GM12878 (cell line): ENCODE results near the gene QSOX1. TPM values are rescaled to one million over a fixed set of nuclear protein-coding genes. Genes with fewer than 3 reads are reported as not detected.

Experiments used
- ATAC-seq: fragments of 200-7000 bp; cut with Tn5 transposase; 3 replicates; pipeline ENCODE4 v1.9.1; 2020; ENCODE audit warnings: mild to moderate bottlenecking, moderate library complexity
- BruUV-seq: library from RNA; stranded (reverse); fragments of 400-500 nt; replicated peaks from 2 replicates; lab custom pipeline; 2021; lab: Mats Ljungman, UMichigan
- CTCF ChIA-PET: fragments of 300-600 bp; sonication (Branson Sonifier 250); formaldehyde crosslinking; extraction: SDS; loops from one replicate; lab custom pipeline; 2021; ENCODE audit warnings: inconsistent platforms; lab: Yijun Ruan, JAX
- POLR2A ChIA-PET: fragments of 350-600 bp; formaldehyde crosslinking; extraction: SDS; loops from one replicate; lab custom pipeline; 2021; ENCODE audit warnings: inconsistent platforms; lab: Charles Lee
- RAD21 ChIA-PET: fragments of 300-600 bp; sonication (Branson Sonifier 250); formaldehyde crosslinking; loops from one replicate; lab custom pipeline; 2023; ENCODE audit warnings: antibody characterized with exemption; ENCODE audit not compliant: unreplicated experiment; lab: Charles Lee
- SMC1A ChIA-PET: fragments of 300-600 bp; sonication (Branson Sonifier 250); formaldehyde crosslinking; loops from one replicate; lab custom pipeline; 2023; ENCODE audit not compliant: unreplicated experiment, uncharacterized antibody; lab: Charles Lee
- DNase-seq: peaks from one replicate; pipeline ENCODE4 v3.0.0-alpha.2; 2011; ENCODE audit warnings: low read depth, low spot score
- FAIRE-seq: peaks from 3 replicates; lab custom pipeline; 2011; peaks lifted over from hg19 to GRCh38; lab: Jason Lieb, UNC
- H2AFZ ChIP-seq: 2 replicates; pipeline ENCODE4 v1.6.0; 2011; ENCODE audit warnings: low read depth, low read length, control low read depth; ENCODE audit not compliant: control insufficient read depth
- H3K27ac ChIP-seq: 2 replicates; pipeline ENCODE4 v1.5.1; 2011; ENCODE audit warnings: control low read depth; ENCODE audit not compliant: control insufficient read depth, insufficient read depth
- H3K27me3 ChIP-seq, 2 experiments: replicated peaks in 1 of 2; 2 replicates each; pipeline versions ENCODE4 v1.6.0 to v1.6.1; 2011; ENCODE audit warnings: low read length in 1 of 2; ENCODE audit not compliant: control insufficient read depth in 2 of 2, insufficient read depth in 2 of 2
- H3K36me3 ChIP-seq, 2 experiments: 2 replicates each; pipeline ENCODE4 v1.5.1; 2011; ENCODE audit warnings: low read length in 1 of 2; ENCODE audit not compliant: control insufficient read depth in 2 of 2, insufficient read depth in 2 of 2
- H3K4me1 ChIP-seq: 2 replicates; pipeline ENCODE4 v1.6.1; 2011; ENCODE audit warnings: mild to moderate bottlenecking, low read length, moderate library complexity, mixed read lengths; ENCODE audit not compliant: control insufficient read depth, insufficient read depth
- H3K4me2 ChIP-seq: 2 replicates; pipeline ENCODE4 v1.6.0; 2011; ENCODE audit warnings: control low read depth; ENCODE audit not compliant: control insufficient read depth, insufficient read depth
- H3K4me3 ChIP-seq: fragments of 200-600 bp; sonication (generic); 2 replicates; pipeline ENCODE4 v1.5.1; 2016
- H3K79me2 ChIP-seq: 2 replicates; pipeline ENCODE4 v1.6.0; 2011; ENCODE audit warnings: low read length; ENCODE audit not compliant: control insufficient read depth, insufficient read depth
- H3K9ac ChIP-seq: 2 replicates; pipeline ENCODE4 v1.8.0; 2011; ENCODE audit warnings: low read length, control low read depth, mixed read lengths; ENCODE audit not compliant: control insufficient read depth, insufficient read depth
- H3K9me3 ChIP-seq: replicated peaks from 3 replicates; pipeline ENCODE4 v1.5.1; 2011; ENCODE audit warnings: mild to moderate bottlenecking, low read length; ENCODE audit not compliant: control insufficient read depth, insufficient read depth
- H4K20me1 ChIP-seq: 2 replicates; pipeline ENCODE4 v1.6.0; 2011; ENCODE audit not compliant: control insufficient read depth, insufficient read depth
- CHD4 ChIP-seq: fragments of 200-600 bp; sonication (generic); IDR thresholded peaks from 2 replicates; pipeline ENCODE4 v1.6.1; 2016; ENCODE audit warnings: mild to moderate bottlenecking
- ESRRA ChIP-seq: IDR thresholded peaks from 2 replicates; pipeline ENCODE4 v1.6.1; 2012; ENCODE audit warnings: mild to moderate bottlenecking, low read length, improper control_type of control experiment
- EZH2 ChIP-seq: IDR thresholded peaks from 2 replicates; pipeline ENCODE4 v1.6.1; 2012; ENCODE audit warnings: low read depth, mild to moderate bottlenecking, control low read depth, inconsistent platforms, low read length, borderline replicate concordance; ENCODE audit not compliant: control insufficient read depth
- PAX8 ChIP-seq: fragments of 450-650 bp; IDR thresholded peaks from 2 replicates; pipeline ENCODE4 v1.6.1; 2017; ENCODE audit warnings: mild to moderate bottlenecking, moderate library complexity
- SREBF1 ChIP-seq: IDR thresholded peaks from 2 replicates; pipeline ENCODE4 v1.6.1; 2012; ENCODE audit warnings: mild to moderate bottlenecking, low read length
- SREBF2 ChIP-seq: IDR thresholded peaks from 2 replicates; pipeline ENCODE4 v1.6.1; 2012; ENCODE audit warnings: mild to moderate bottlenecking, low read length
- WGBS: methylation state at CpG from one replicate; pipeline ENCODE4 v1.1.6; 2016; ENCODE audit warnings: low lambda C conversion rate; ENCODE audit not compliant: insufficient replicate concordance, insufficient coverage; ENCODE audit errors: missing lambda C conversion rate; 5-methylcytosine and 5-hydroxymethylcytosine counted together
- in situ Hi-C: fragments of 300-500 bp; cut with MboI; formaldehyde crosslinking; loops from 9 replicates; pipeline ENCODE4 v1.14.3; 2018; ENCODE audit warnings: mixed read lengths
- intact Hi-C: fragments of 100-400 bp; cut with micrococcal nuclease; formaldehyde crosslinking; loops from one replicate; pipeline ENCODE4 v1.14.2; 2022; ENCODE audit not compliant: unreplicated experiment
- polyA plus RNA-seq, 11 experiments: library from polyadenylated mRNA; depleted of rRNA in 4 of 11; unstranded in 6 of 11; stranded (reverse) in 5 of 11; fragments of >200 nt; fragmentation: Nextera tagmentation in 4 of 11; fragmentation: Illumina TruSeq in 1 of 11; extraction: Ambion mirVana in 4 of 11; extraction: Trizol in 1 of 11; gene quantifications; 1 replicate in 1 of 11; 2 replicates in 10 of 11; pipeline versions ENCODE4 v1.2.1 to v1.2.3, GENCODE V29; 2011 to 2016; ENCODE audit warnings: inconsistent platforms in 2 of 11, missing spikeins in 2 of 11, low read depth in 1 of 11
- total RNA-seq, 4 experiments: library from RNA; depleted of rRNA in 3 of 4; stranded (reverse); fragments of >200 nt in 3 of 4; fragmentation: Illumina TruSeq in 1 of 4; extraction: Trizol in 1 of 4; gene quantifications; 2 replicates each; pipeline versions ENCODE4 v1.2.1 to v1.2.3, GENCODE V29; 2013 to 2021
- TF ChIP-seq, protein P1 (sequence below): fragments of 450-650 bp; conservative IDR thresholded peaks from 2 replicates; pipeline ENCODE4 v1.6.1; 2017; ENCODE audit warnings: mild to moderate bottlenecking, moderate library complexity

QSOX1 gene
- total and polyA plus RNA-seq, 10 of the 15 experiments (the other 5 are each of a cell fraction or from before 2014, with no cell fraction given) = 1.8 to 31.3 (median 11.2) TPM

- Histone ChIP-seq H3K79me2 (no peaks in the 10 kb centered on the region), H3K4me3 (no peak overlapping the region), H3K9ac (no peak overlapping the region), H3K4me1 (no peaks in the 10 kb centered on the region), H3K27ac (no peak overlapping the region), H3K9me3 (no peaks in the 10 kb centered on the region), H4K20me1 (no peaks in the 10 kb centered on the region), H3K36me3 (peaks cover 0 to 12% of the 10 kb centered on the region in 2 experiments; a peak in 3 of 4 replicates), H2AFZ (no peak overlapping the region), H3K27me3 (no peaks in the 10 kb centered on the region), H3K4me2 (no peak overlapping the region)
- intact Hi-C loops = no loop called here
- DNase-seq = no peak
- no peak for ATAC-seq
- in situ Hi-C loops = no loop called here
- ChIA-PET SMC1A (no interaction called here), CTCF (no interaction called here), POLR2A (no interaction called here), RAD21 (no interaction called here)
- no peak for TF ChIP-seq PAX8
- 81% methylated on average over 18 of the region's 19 CpGs for WGBS
- no TSS peak for BruUV-seq
- no peak for FAIRE-seq
Observed at GRCh38 chr1:180194546-180195207, 40.0 kb downstream of the QSOX1 start.

DNA sequence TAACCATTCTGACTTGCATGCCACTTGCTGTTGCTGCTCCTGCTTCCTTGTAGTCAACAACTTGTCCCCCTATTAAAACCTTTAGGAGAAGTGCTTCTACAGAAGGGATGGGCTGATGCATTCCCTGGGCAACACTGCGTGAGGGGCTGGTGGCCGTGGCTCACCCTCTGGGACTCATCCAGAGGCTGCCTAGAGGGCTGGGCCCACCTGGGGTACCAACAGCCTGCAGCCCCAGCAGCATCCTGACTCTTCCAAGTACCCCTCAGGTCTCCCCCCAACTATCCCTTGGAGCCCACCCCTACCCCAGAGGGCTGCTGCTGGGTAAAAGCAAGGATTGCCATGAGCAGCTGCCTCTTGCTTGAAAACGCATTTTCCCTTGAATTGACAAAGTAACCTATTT is 40.7 kb downstream of the QSOX1 start:
- H3K36me3 ChIP-seq = peaks cover 0 to 9% of the 10 kb centered on the region in 2 experiments; a peak in 3 of 4 replicates
- no peak for ATAC-seq
- H3K9me3 ChIP-seq = no peaks in the 10 kb centered on the region
- WGBS = 58% methylated on average over 3 of the region's 3 CpGs
- H3K4me1 ChIP-seq = no peaks in the 10 kb centered on the region
- in situ Hi-C loops (no loop called here), intact Hi-C loops (no loop called here)
- ChIA-PET RAD21 (no interaction called here), CTCF (no interaction called here), POLR2A (no interaction called here), SMC1A (no interaction called here)
- H2AFZ ChIP-seq = no peak overlapping the region
- H3K79me2 ChIP-seq = no peaks in the 10 kb centered on the region
- no peak for DNase-seq
- TF ChIP-seq CHD4 (no peak), ESRRA (no peak), EZH2 (no peak), SREBF2 (no peak), SREBF1 (no peak)
- TF ChIP-seq, protein P1, sequence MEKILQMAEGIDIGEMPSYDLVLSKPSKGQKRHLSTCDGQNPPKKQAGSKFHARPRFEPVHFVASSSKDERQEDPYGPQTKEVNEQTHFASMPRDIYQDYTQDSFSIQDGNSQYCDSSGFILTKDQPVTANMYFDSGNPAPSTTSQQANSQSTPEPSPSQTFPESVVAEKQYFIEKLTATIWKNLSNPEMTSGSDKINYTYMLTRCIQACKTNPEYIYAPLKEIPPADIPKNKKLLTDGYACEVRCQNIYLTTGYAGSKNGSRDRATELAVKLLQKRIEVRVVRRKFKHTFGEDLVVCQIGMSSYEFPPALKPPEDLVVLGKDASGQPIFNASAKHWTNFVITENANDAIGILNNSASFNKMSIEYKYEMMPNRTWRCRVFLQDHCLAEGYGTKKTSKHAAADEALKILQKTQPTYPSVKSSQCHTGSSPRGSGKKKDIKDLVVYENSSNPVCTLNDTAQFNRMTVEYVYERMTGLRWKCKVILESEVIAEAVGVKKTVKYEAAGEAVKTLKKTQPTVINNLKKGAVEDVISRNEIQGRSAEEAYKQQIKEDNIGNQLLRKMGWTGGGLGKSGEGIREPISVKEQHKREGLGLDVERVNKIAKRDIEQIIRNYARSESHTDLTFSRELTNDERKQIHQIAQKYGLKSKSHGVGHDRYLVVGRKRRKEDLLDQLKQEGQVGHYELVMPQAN = no peak
- H3K4me2 ChIP-seq = no peak overlapping the region
- H3K27ac ChIP-seq = no peak overlapping the region
- no TSS peak for BruUV-seq
- FAIRE-seq = no peak
- no peaks in the 10 kb centered on the region for H4K20me1 ChIP-seq
- H3K9ac ChIP-seq = no peak overlapping the region
- no peak overlapping the region for H3K4me3 ChIP-seq
- no peaks in the 10 kb centered on the region for H3K27me3 ChIP-seq
